HepG2 (cell line): ENCODE measurements around the gene JPT2.

Experiments
- CHCHD3 ChIP-seq: sonication (generic); formaldehyde crosslinking; IDR thresholded peaks from 2 replicates; pipeline ENCODE4 v1.8.0; 2022; ENCODE audit warnings: mild to moderate bottlenecking, missing genetic modification reagents, moderate library complexity
- ERF ChIP-seq: IDR thresholded peaks from 2 replicates; pipeline ENCODE4 v1.6.1; 2018; ENCODE audit warnings: missing biosample characterization, missing genetic modification reagents
- NR3C1 ChIP-seq: sonication (generic); formaldehyde crosslinking; IDR thresholded peaks from 2 replicates; pipeline ENCODE4 v1.4.0; 2020; ENCODE audit warnings: missing genetic modification reagents
- SMARCC2 ChIP-seq: fragments of 450-650 bp; IDR thresholded peaks from 2 replicates; pipeline ENCODE4 v1.6.1; 2017; ENCODE audit warnings: antibody characterized with exemption, mild to moderate bottlenecking
- ZFP36L2 ChIP-seq: sonication (generic); formaldehyde crosslinking; IDR thresholded peaks from 2 replicates; pipeline ENCODE4 v1.4.0; 2020; ENCODE audit warnings: missing genetic modification reagents
- TF ChIP-seq, protein P1 (sequence below): sonication (generic); formaldehyde crosslinking; IDR thresholded peaks from 2 replicates; pipeline ENCODE4 v1.5.0; 2020; ENCODE audit warnings: mild to moderate bottlenecking, missing genetic modification reagents, moderate library complexity
- TF ChIP-seq, protein P2 (sequence below): sonication (generic); formaldehyde crosslinking; IDR thresholded peaks from 2 replicates; pipeline ENCODE4 v1.5.0; 2020; ENCODE audit warnings: mild to moderate bottlenecking, low read depth, missing genetic modification reagents, borderline replicate concordance
- TF ChIP-seq, protein P3 (sequence below): IDR thresholded peaks from 2 replicates; pipeline ENCODE4 v1.6.1; 2012; ENCODE audit warnings: inconsistent platforms

DNA sequence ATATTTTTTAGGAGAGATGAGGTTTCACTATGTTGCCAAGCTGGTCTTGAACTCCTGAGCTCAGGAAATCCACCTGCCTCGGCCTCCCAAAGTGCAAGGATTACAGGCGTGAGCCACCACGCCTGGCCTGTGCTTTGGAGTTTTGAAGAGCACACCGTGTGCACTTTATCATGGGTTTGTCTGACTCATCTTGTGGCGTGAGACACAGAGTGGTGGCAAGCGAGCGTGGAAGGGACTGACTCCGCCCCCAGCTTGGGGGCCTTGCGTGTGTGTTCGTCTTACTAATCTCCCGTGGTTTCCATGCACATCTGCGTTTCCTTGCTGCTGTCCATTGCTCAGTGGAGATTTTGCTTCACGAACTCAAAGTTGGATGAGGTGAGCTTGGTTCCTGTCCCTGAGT, 43.0 kb upstream of the JPT2 start:
- no peak for TF ChIP-seq ZFP36L2 (CRISPR knock-in tag)
- TF ChIP-seq CHCHD3 (CRISPR knock-in tag), result no peak
- no peak for TF ChIP-seq SMARCC2
- TF ChIP-seq, protein P1, sequence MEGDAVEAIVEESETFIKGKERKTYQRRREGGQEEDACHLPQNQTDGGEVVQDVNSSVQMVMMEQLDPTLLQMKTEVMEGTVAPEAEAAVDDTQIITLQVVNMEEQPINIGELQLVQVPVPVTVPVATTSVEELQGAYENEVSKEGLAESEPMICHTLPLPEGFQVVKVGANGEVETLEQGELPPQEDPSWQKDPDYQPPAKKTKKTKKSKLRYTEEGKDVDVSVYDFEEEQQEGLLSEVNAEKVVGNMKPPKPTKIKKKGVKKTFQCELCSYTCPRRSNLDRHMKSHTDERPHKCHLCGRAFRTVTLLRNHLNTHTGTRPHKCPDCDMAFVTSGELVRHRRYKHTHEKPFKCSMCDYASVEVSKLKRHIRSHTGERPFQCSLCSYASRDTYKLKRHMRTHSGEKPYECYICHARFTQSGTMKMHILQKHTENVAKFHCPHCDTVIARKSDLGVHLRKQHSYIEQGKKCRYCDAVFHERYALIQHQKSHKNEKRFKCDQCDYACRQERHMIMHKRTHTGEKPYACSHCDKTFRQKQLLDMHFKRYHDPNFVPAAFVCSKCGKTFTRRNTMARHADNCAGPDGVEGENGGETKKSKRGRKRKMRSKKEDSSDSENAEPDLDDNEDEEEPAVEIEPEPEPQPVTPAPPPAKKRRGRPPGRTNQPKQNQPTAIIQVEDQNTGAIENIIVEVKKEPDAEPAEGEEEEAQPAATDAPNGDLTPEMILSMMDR (CRISPR knock-in tag), result no peak
- no peak for TF ChIP-seq ERF (CRISPR knock-in tag)
- TF ChIP-seq, protein P2, sequence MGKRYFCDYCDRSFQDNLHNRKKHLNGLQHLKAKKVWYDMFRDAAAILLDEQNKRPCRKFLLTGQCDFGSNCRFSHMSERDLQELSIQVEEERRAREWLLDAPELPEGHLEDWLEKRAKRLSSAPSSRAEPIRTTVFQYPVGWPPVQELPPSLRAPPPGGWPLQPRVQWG (CRISPR knock-in tag), result no peak
- TF ChIP-seq, protein P3, sequence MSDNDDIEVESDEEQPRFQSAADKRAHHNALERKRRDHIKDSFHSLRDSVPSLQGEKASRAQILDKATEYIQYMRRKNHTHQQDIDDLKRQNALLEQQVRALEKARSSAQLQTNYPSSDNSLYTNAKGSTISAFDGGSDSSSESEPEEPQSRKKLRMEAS, result no peak
- TF ChIP-seq NR3C1, result no peak
